Lung (tissue), 16 donors: Measurements from ENCODE around the gene SCYL2. TPM values are rescaled to one million over a fixed set of nuclear protein-coding genes. Genes with fewer than 3 reads are reported as not detected.

ENCODE experiments used
- ATAC-seq: fragments of 200-7000 bp; cut with Tn5 transposase; one replicate; pipeline ENCODE4 v1.9.1; 2020; ENCODE audit warnings: moderate number of reproducible peaks; ENCODE audit not compliant: insufficient read depth, low FRiP score
- DNase-seq, 3 donors: peaks; one replicate each; pipeline ENCODE4 v3.0.0-alpha.2; 2013 to 2017
- H3K27ac ChIP-seq, 2 donors: one replicate each; pipeline ENCODE4 v1.5.1; 2013; ENCODE audit warnings: mild to moderate bottlenecking in 2 of 2, moderate library complexity in 2 of 2, control low read depth in 1 of 2, inconsistent platforms in 1 of 2, low read depth in 1 of 2, low read length in 1 of 2
- H3K27me3 ChIP-seq, 3 donors: one replicate each; pipeline ENCODE4 v1.5.1; 2013; ENCODE audit warnings: low read length in 2 of 3; ENCODE audit not compliant: control insufficient read depth in 3 of 3, insufficient read depth in 3 of 3
- H3K36me3 ChIP-seq, 4 donors: one replicate each; pipeline ENCODE4 v1.5.1; 2013; ENCODE audit warnings: low read length in 4 of 4, mild to moderate bottlenecking in 1 of 4, moderate library complexity in 1 of 4; ENCODE audit not compliant: control insufficient read depth in 4 of 4, insufficient read depth in 4 of 4
- H3K4me1 ChIP-seq, 5 donors: one replicate each; pipeline ENCODE4 v1.5.1; 2013; ENCODE audit warnings: low read length in 5 of 5, mild to moderate bottlenecking in 2 of 5, moderate library complexity in 1 of 5; ENCODE audit not compliant: control insufficient read depth in 5 of 5, insufficient read depth in 5 of 5
- H3K4me3 ChIP-seq: one replicate; pipeline ENCODE4 v1.5.1; 2013; ENCODE audit warnings: mild to moderate bottlenecking, control low read depth, moderate library complexity
- H3K9ac ChIP-seq, 2 donors: one replicate each; pipeline ENCODE4 v1.5.1; 2013; ENCODE audit warnings: low read length in 2 of 2, control low read depth in 1 of 2; ENCODE audit not compliant: insufficient read depth in 1 of 2
- H3K9me3 ChIP-seq, 4 donors: one replicate each; pipeline ENCODE4 v1.5.1; 2013; ENCODE audit warnings: low read length in 3 of 4, mild to moderate bottlenecking in 1 of 4, moderate library complexity in 1 of 4; ENCODE audit not compliant: control insufficient read depth in 4 of 4, insufficient read depth in 3 of 4
- CTCF ChIP-seq: IDR thresholded peaks from 2 replicates; pipeline ENCODE4 v1.5.1; 2012; ENCODE audit warnings: mild to moderate bottlenecking; ENCODE audit errors: control extremely low read depth, extremely low read depth
- WGBS, 2 donors: extraction: QIAGEN DNeasy Blood & Tissue Kit; methylation state at CpG; one replicate each; pipeline ENCODE4 v1.1.7; 2013; 5-methylcytosine and 5-hydroxymethylcytosine counted together
- long read RNA-seq, 5 donors: transcript quantifications; one replicate each; lab custom pipeline, GENCODE V29; 2026
- polyA plus RNA-seq, 2 donors: library from polyadenylated mRNA; stranded (reverse); fragments of 200-250 nt; gene quantifications; one replicate each; pipeline ENCODE4 v1.2.1, GENCODE V29; 2013
- total RNA-seq, 2 donors: library from RNA; depleted of rRNA in 1 of 2; stranded (reverse); fragments of >200 nt in 1 of 2; gene quantifications; one replicate each; pipeline ENCODE4 v1.2.1, GENCODE V29; 2014 to 2021
- donor health status: control.
- donor health status: control.
- donor health status: Bipolar disorder and iron deficiency.
- donor health status: healthy.
- donor health status: DM: yes; HTN: yes; CAD: no.

The SCYL2 gene, protein sequence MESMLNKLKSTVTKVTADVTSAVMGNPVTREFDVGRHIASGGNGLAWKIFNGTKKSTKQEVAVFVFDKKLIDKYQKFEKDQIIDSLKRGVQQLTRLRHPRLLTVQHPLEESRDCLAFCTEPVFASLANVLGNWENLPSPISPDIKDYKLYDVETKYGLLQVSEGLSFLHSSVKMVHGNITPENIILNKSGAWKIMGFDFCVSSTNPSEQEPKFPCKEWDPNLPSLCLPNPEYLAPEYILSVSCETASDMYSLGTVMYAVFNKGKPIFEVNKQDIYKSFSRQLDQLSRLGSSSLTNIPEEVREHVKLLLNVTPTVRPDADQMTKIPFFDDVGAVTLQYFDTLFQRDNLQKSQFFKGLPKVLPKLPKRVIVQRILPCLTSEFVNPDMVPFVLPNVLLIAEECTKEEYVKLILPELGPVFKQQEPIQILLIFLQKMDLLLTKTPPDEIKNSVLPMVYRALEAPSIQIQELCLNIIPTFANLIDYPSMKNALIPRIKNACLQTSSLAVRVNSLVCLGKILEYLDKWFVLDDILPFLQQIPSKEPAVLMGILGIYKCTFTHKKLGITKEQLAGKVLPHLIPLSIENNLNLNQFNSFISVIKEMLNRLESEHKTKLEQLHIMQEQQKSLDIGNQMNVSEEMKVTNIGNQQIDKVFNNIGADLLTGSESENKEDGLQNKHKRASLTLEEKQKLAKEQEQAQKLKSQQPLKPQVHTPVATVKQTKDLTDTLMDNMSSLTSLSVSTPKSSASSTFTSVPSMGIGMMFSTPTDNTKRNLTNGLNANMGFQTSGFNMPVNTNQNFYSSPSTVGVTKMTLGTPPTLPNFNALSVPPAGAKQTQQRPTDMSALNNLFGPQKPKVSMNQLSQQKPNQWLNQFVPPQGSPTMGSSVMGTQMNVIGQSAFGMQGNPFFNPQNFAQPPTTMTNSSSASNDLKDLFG
- 100 to 1,000 TPM in 1 of 2 donors, 10 to 100 TPM in 1; 34.2 to 148 TPM for total RNA-seq
- polyA plus RNA-seq: 10 to 100 TPM; 13.9 to 15.6 TPM
- long read RNA-seq, donor 1, full-length matches to known transcripts: 2 of 2 reads
- long read RNA-seq, donor 1, partial matches to known transcripts: 0 of 2 reads
- long read RNA-seq, donor 1, other reads (novel, unspliced or antisense): 0 of 2 reads
- long read RNA-seq, donor 2, full-length matches to known transcripts: 4 of 13 reads
- long read RNA-seq, donor 2, partial matches to known transcripts: 9 of 13 reads
- long read RNA-seq, donor 2, other reads (novel, unspliced or antisense): 0 of 13 reads
- long read RNA-seq, donor 3: 0 reads
- long read RNA-seq, donor 4: 0 reads
- long read RNA-seq, donor 5, full-length matches to known transcripts: 2 of 7 reads
- long read RNA-seq, donor 5, partial matches to known transcripts: 0 of 7 reads
- long read RNA-seq, donor 5, other reads (novel, unspliced or antisense): 5 of 7 reads

DNA sequence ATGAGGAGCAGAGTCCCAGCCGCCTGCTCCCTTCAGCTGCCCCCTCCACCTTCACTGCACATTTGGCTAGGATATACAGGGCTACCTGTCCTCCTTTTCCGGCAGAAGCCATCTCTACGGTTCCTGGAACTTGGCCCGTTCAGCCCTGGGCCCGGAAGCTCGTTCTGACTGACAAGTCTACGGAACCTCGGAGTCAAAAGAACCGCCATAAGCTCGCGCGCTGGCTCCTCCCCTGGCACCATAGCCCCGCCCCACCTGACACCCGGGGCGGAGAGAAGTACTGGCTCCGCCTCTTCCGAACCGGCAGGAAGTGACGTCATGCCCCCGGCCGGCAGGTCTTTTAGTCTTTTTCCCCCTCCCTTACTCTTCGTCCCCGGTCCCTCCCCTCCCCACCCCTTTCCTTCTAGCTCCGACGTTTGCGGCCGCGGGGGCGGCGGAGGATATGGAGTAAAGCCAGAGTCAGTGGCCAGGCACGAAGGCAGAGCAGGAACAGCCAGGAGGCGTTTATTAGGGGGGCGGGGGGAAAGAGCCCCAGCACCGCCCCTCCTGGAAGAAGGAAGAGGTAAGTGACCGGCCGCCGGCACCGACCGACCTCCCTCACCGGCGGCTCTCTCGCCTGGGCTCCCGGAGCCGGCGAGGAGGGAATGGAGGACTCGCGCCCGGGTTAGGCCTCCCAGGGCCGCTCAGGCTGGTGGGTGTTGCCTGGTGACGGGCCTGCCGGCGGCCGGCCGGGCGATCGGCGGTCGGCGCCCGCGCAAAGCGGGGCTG is at the start of gene SCYL2, which contains the start of gene DEPDC4:
Gene SCYL2 (plus strand): TSS at position 343 of the 768 bp plus-strand sequence. CDS start 15,794 bp downstream, outside the sequence.
Gene DEPDC4 (minus strand): TSS at position 245 of the 768 bp plus-strand sequence. CDS start 3 bp downstream, at position 242.
- peak; percentile 93 for ATAC-seq
- Histone ChIP-seq H3K36me3 (no peaks in the 10 kb centered on the region), H3K4me1 (peaks cover 0 to 25% (median 9%) of the 10 kb centered on the region in 5 donors), H3K27me3 (no peaks in the 10 kb centered on the region), H3K9ac (peak within 1 kb of the TSS; percentile 94 to 98), H3K27ac (peak within 1 kb of the TSS; percentile 97 to 98), H3K9me3 (no peaks in the 10 kb centered on the region), H3K4me3 (peak within 1 kb of the TSS; percentile 79)
- DNase-seq: peak; percentile 97 to 98 (median 97)
- no peak for TF ChIP-seq CTCF
- WGBS, 2 donors: 0 to 1% methylated on average over 51 to 62 of the region's 62 CpGs

- DNase-seq (no peak), ATAC-seq (no peak)
- no peak for TF ChIP-seq CTCF
- H3K9ac ChIP-seq: no peak overlapping the region
- WGBS, 2 donors: 86 to 89% methylated on average over 5 of the region's 5 CpGs
- H3K4me3 ChIP-seq: no peak overlapping the region
- H3K9me3 ChIP-seq: no peaks in the 10 kb centered on the region
- H3K4me1 ChIP-seq: no peaks in the 10 kb centered on the region
- H3K27me3 ChIP-seq: no peaks in the 10 kb centered on the region
- no peak overlapping the region for H3K27ac ChIP-seq
- peaks cover 5 to 38% (median 15%) of the 10 kb centered on the region in 4 donors for H3K36me3 ChIP-seq
Observed at GRCh38 chr12:100219328-100220109, 47.5 kb upstream of the SCYL2 start.
